Ecto neural progenitor cell (in vitro differentiated cells): ENCODE data around the gene ZNF354C.
A peak's percentile ranks its signal among the peaks of the same experiment; 100 is the strongest.
"Not testable (repeated sequence)": the region's sequence is repeated elsewhere in the genome, so short reads cannot be mapped to it uniquely, and the experiment has no call there.

Source experiments
- DNase-seq: peaks from one replicate; pipeline ENCODE4 v3.0.0-alpha.2; 2018; ENCODE audit warnings: low spot score

Gene ZNF354C

GRCh38 chr5:179060116-179061008 lies at the start of gene ZNF354C:
ZNF354C (plus strand) TSS chr5:179060373; CDS start chr5:179062069, 1,696 bp downstream.
- peak; percentile 92 for DNase-seq

- peak; percentile 94 for DNase-seq
These were observed 36.5 kb upstream of the ZNF354C start, which contains the start of gene ZNF879 for GRCh38 chr5:179023528-179024189. ZNF879 (plus strand) TSS chr5:179023804; CDS start chr5:179025005, 1,201 bp downstream.

- no peak for DNase-seq
These were observed 27.1 kb upstream of the ZNF354C start for GRCh38 chr5:179033004-179033580.

GRCh38 chr5:179044765-179045164 lies 15.4 kb upstream of the ZNF354C start:
- no peak for DNase-seq

- DNase-seq, result no peak
These were observed 8.4 kb upstream of the ZNF354C start for GRCh38 chr5:179051784-179052183.

GRCh38 chr5:179054036-179054785 lies 6.0 kb upstream of the ZNF354C start:
- no peak for DNase-seq

GRCh38 chr5:179054876-179055275 lies 5.3 kb upstream of the ZNF354C start:
- DNase-seq, result no peak

- no peak for DNase-seq
These were observed 4.7 kb upstream of the ZNF354C start for GRCh38 chr5:179055436-179055835.

- DNase-seq, result no peak
These were observed 4.3 kb upstream of the ZNF354C start for GRCh38 chr5:179055841-179056240.

GRCh38 chr5:179061025-179061424 lies 852 bp downstream of the ZNF354C start:
- DNase-seq, result no peak

- no peak for DNase-seq
These were observed 5.5 kb downstream of the ZNF354C start for GRCh38 chr5:179065703-179066102.

GRCh38 chr5:179079165-179079987 lies 19.2 kb downstream of the ZNF354C start:
- DNase-seq, result no peak

- DNase-seq, result no peak
These were observed 20.6 kb downstream of the ZNF354C start for GRCh38 chr5:179080724-179081123.

- no peak for DNase-seq
These were observed 29.3 kb downstream of the ZNF354C start for GRCh38 chr5:179089502-179089901.

- DNase-seq, result not testable (repeated sequence)
These were observed 41.1 kb downstream of the ZNF354C start for GRCh38 chr5:179101282-179101681.

- DNase-seq, result no peak
These were observed 50.4 kb downstream of the ZNF354C start for GRCh38 chr5:179110528-179110927.

GRCh38 chr5:179111267-179112207 lies 51.4 kb downstream of the ZNF354C start:
- DNase-seq, result no peak

- DNase-seq, result peak; percentile 5
These were observed 52.4 kb downstream of the ZNF354C start for GRCh38 chr5:179112469-179113142.

GRCh38 chr5:179113143-179113530 lies 53.0 kb downstream of the ZNF354C start:
- DNase-seq, result peak; percentile 7
